Hepatocyte (in vitro differentiated cells): Measurements from ENCODE around the gene HOXC11. TPM values are rescaled to one million over a fixed set of nuclear protein-coding genes. Genes with fewer than 3 reads are reported as not detected.

ENCODE experiments used
- DNase-seq: peaks from one replicate; pipeline ENCODE4 v3.0.0-alpha.2; 2016; ENCODE audit warnings: low spot score
- H2AFZ ChIP-seq: fragments of 200-600 bp; sonication (generic); 2 replicates; pipeline ENCODE4 v1.6.0; 2016; ENCODE audit warnings: antibody characterized with exemption, mild to moderate bottlenecking
- H3K27ac ChIP-seq: fragments of 200-600 bp; sonication (generic); 2 replicates; pipeline ENCODE4 v1.5.1; 2016; ENCODE audit warnings: mild to moderate bottlenecking
- H3K27me3 ChIP-seq: fragments of 200-600 bp; sonication (generic); 2 replicates; pipeline ENCODE4 v1.6.1; 2016
- H3K36me3 ChIP-seq: fragments of 200-600 bp; sonication (generic); replicated peaks from 2 replicates; pipeline ENCODE4 v1.5.1; 2016; ENCODE audit warnings: low read depth; ENCODE audit not compliant: insufficient read depth
- H3K4me1 ChIP-seq: fragments of 200-600 bp; sonication (generic); 2 replicates; pipeline ENCODE4 v1.5.1; 2016; ENCODE audit warnings: mild to moderate bottlenecking, moderate library complexity; ENCODE audit not compliant: insufficient read depth
- H3K4me2 ChIP-seq: fragments of 200-600 bp; sonication (generic); 2 replicates; pipeline ENCODE4 v1.6.0; 2016
- H3K4me3 ChIP-seq: fragments of 200-600 bp; sonication (generic); 2 replicates; pipeline ENCODE4 v1.5.1; 2016; ENCODE audit warnings: mild to moderate bottlenecking
- H3K79me2 ChIP-seq: fragments of 200-600 bp; sonication (generic); 2 replicates; pipeline ENCODE4 v1.6.0; 2017; ENCODE audit warnings: mild to moderate bottlenecking
- H3K9me2 ChIP-seq: fragments of 200-600 bp; sonication (generic); replicated peaks from 2 replicates; pipeline ENCODE4 v1.6.0; 2017; ENCODE audit warnings: mild to moderate bottlenecking; ENCODE audit not compliant: insufficient read depth
- H3K9me3 ChIP-seq: fragments of 200-600 bp; sonication (generic); 2 replicates; pipeline ENCODE4 v1.5.1; 2016; ENCODE audit warnings: low read depth, mild to moderate bottlenecking
- H4K20me1 ChIP-seq: fragments of 200-600 bp; sonication (generic); 2 replicates; pipeline ENCODE4 v1.6.0; 2016; ENCODE audit warnings: mild to moderate bottlenecking; ENCODE audit not compliant: insufficient read depth, poor library complexity, severe bottlenecking
- EZH2 ChIP-seq: fragments of 200-600 bp; sonication (generic); IDR thresholded peaks from 2 replicates; pipeline ENCODE4 v1.6.1; 2016; ENCODE audit warnings: antibody characterized with exemption, mild to moderate bottlenecking, borderline replicate concordance
- EZH2phosphoT487 ChIP-seq: fragments of 200-600 bp; sonication (generic); IDR thresholded peaks from one replicate; pipeline ENCODE4 v1.6.1; 2018; ENCODE audit warnings: antibody characterized with exemption, mild to moderate bottlenecking, low read depth, moderate library complexity; ENCODE audit not compliant: unreplicated experiment, severe bottlenecking
- WGBS: methylation state at CpG from one replicate; pipeline ENCODE4 v1.1.6; 2016; ENCODE audit warnings: low lambda C conversion rate; ENCODE audit errors: missing lambda C conversion rate; 5-methylcytosine and 5-hydroxymethylcytosine counted together
- polyA plus RNA-seq: library from polyadenylated mRNA; unstranded; fragments of >200 nt; fragmentation: Nextera tagmentation; extraction: Ambion mirVana; gene quantifications from 2 replicates; pipeline ENCODE4 v1.2.1, GENCODE V29; 2016
- total RNA-seq: library from RNA; depleted of rRNA; stranded (reverse); fragments of >200 nt; gene quantifications from 2 replicates; pipeline ENCODE4 v1.2.3, GENCODE V29; 2014
- TF ChIP-seq, protein P1 (sequence below): fragments of 200-600 bp; sonication (generic); IDR thresholded peaks from 2 replicates; pipeline ENCODE4 v1.5.1; 2016; ENCODE audit warnings: antibody characterized with exemption, mild to moderate bottlenecking; ENCODE audit not compliant: poor library complexity

Gene HOXC11
- total and polyA plus RNA-seq, 2 experiments from 2014 or later: 0.63 to 1.3 TPM

DNA sequence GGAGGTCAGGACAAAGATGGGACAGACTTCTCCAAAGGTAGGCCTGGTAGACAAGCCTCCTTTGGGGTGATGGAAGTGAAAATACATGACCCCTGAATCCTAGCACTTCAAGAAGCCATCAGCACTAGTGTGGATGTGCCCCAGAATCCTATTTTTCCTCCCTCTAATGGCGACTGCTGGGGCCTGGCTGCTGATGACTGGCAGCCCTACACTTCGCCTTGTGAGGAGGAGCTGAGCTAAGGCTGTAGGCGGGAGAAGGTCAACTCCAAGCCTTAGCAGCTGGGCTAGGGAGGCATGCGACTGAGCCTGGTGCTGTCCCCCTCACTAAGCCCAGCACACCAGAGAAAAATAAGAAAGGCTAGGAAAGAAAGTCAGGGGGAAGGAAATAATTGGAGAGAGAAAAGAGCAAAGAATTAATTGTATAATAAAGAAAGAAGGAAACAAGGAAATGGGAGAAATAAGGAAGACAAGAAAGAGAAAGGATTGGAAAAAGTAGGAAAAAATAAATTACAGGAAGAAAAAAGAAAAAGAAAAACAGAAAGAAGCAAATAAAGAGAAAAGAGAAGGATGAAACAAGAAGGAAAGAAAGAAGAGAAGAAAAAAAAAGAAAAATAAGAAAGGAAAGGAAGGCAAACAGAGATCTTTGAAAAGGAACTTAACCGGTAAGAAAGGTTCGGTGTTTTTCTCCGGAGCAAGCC lies 7.3 kb downstream of the HOXC11 start:
- H3K36me3 ChIP-seq: no peaks in the 10 kb centered on the region
- H3K27me3 ChIP-seq: peaks cover 87% of the 10 kb centered on the region
- H3K4me3 ChIP-seq: no peak overlapping the region
- TF ChIP-seq EZH2phosphoT487: no peak
- no peak for TF ChIP-seq EZH2
- TF ChIP-seq, protein P1, sequence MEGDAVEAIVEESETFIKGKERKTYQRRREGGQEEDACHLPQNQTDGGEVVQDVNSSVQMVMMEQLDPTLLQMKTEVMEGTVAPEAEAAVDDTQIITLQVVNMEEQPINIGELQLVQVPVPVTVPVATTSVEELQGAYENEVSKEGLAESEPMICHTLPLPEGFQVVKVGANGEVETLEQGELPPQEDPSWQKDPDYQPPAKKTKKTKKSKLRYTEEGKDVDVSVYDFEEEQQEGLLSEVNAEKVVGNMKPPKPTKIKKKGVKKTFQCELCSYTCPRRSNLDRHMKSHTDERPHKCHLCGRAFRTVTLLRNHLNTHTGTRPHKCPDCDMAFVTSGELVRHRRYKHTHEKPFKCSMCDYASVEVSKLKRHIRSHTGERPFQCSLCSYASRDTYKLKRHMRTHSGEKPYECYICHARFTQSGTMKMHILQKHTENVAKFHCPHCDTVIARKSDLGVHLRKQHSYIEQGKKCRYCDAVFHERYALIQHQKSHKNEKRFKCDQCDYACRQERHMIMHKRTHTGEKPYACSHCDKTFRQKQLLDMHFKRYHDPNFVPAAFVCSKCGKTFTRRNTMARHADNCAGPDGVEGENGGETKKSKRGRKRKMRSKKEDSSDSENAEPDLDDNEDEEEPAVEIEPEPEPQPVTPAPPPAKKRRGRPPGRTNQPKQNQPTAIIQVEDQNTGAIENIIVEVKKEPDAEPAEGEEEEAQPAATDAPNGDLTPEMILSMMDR: no peak
- H3K79me2 ChIP-seq: no peaks in the 10 kb centered on the region
- no peaks in the 10 kb centered on the region for H3K9me2 ChIP-seq
- no peak overlapping the region for H3K27ac ChIP-seq
- 46% methylated on average over 7 of the region's 7 CpGs for WGBS
- no peak overlapping the region for H3K4me2 ChIP-seq
- H2AFZ ChIP-seq: no peak overlapping the region
- no peak for DNase-seq
- H4K20me1 ChIP-seq: no peaks in the 10 kb centered on the region
- H3K4me1 ChIP-seq: peaks cover 26% of the 10 kb centered on the region
- no peaks in the 10 kb centered on the region for H3K9me3 ChIP-seq

DNA sequence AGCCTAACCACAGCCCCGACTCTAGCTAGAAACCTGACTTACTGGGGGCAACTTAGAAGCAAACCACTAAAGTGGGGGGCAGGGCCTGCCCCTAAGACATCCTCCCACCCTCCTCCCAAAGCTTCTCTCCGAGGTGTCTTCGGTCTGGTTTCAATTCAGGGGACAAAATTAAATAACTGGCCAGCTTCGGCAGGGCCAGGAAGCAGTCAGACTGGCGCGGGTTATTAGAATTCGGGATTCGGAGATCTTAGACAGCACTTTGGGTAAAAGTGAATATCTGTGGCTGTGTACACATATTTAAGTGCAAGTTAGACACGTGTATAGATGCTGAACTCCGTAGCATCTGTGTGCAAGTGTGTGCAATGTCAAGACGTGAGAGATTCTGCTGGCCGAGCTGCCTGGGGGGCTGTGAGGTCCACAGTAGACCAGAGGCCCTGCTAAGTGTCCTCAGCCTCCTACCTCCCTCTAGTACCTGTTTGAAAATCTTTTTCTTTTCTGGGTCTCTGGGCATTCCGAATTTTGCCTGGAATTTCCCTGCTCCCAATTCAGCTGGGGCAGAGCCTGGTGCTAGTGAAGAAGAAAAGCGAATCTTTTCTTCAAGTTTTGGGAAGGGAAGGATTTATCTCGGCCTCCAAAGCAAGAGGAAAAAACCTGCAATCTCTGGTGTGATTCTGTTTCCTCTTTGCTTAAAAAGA lies 8.0 kb downstream of the HOXC11 start:
- no peak for DNase-seq
- WGBS: 62% methylated on average over 15 of the region's 15 CpGs
- Histone ChIP-seq H3K36me3 (no peaks in the 10 kb centered on the region), H3K9me2 (no peaks in the 10 kb centered on the region), H3K4me2 (no peak overlapping the region), H3K9me3 (no peaks in the 10 kb centered on the region), H3K4me3 (no peak overlapping the region), H3K27me3 (peaks cover 88% of the 10 kb centered on the region), H3K4me1 (peaks cover 31% of the 10 kb centered on the region), H2AFZ (no peak overlapping the region), H3K79me2 (no peaks in the 10 kb centered on the region), H4K20me1 (no peaks in the 10 kb centered on the region), H3K27ac (no peak overlapping the region)
- TF ChIP-seq EZH2phosphoT487 (no peak), EZH2 (no peak)
- TF ChIP-seq, protein P1: no peak

DNA sequence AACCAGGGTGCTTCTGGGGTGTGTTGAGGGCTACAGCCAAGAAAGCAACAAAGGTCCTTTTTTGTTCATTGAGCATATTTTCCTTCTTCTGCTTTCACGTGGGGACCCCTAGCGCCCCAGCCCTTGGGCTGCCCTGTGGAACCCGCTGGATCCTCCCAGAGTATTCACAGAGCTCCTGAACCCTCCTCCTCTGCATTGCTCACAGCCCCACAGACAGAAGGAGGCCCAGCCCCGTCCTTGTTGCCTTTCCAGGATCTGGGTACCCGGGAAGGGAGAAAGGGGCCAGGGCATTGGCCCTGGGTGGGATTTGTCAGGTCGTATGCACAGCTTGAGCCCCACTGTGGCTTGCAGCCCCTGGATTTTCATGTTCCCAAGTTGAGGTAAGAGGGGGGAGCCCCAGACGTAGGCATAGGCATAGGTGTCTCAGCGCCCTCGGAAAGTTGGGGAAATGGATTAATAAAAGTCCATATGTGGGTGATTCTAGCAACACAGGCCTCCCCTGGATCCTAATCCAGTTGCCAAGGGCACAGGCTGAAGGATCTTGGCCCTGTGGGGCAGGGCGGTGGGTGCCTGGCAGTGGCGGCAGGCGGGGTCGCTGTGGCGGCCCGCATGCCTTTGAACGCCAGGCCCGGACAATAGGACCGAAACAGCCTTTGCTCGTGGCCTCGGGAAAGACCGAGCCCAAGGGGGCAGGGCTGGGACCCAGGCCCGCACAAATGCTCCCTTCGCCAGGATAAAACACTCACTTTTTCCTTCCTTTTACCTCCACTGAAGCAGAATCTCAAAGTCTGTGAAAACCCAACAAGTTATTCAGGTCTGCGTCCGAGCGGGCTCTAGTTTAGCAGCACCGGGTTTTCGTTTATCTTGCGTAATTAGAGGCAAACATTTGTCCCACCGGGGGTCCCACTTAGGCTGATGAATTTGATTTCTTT lies 9.0 kb downstream of the HOXC11 start:
- Histone ChIP-seq H3K9me3 (no peaks in the 10 kb centered on the region), H4K20me1 (no peaks in the 10 kb centered on the region), H3K4me1 (peaks cover 32% of the 10 kb centered on the region), H3K79me2 (no peaks in the 10 kb centered on the region), H3K27ac (no peak overlapping the region), H3K9me2 (no peaks in the 10 kb centered on the region), H3K4me2 (no peak overlapping the region), H3K4me3 (no peak overlapping the region), H3K27me3 (peaks cover 88% of the 10 kb centered on the region), H2AFZ (no peak overlapping the region), H3K36me3 (no peaks in the 10 kb centered on the region)
- TF ChIP-seq, protein P1: no peak
- TF ChIP-seq EZH2 (peak; percentile 51), EZH2phosphoT487 (peak; percentile 34)
- 36% methylated on average over 30 of the region's 30 CpGs for WGBS
- no peak for DNase-seq
